GM19035 (cell line): Measurements from ENCODE around the gene DISC1.
"Not testable (repeated sequence)": the region's sequence is repeated elsewhere in the genome, so short reads cannot be mapped to it uniquely, and the experiment has no call there.

Experiments used
- ATAC-seq: cut with Tn5 transposase; IDR thresholded peaks from one replicate; pipeline ENCODE4 v1.9.1; 2021; ENCODE audit not compliant: unreplicated experiment

The DISC1 gene

DNA sequence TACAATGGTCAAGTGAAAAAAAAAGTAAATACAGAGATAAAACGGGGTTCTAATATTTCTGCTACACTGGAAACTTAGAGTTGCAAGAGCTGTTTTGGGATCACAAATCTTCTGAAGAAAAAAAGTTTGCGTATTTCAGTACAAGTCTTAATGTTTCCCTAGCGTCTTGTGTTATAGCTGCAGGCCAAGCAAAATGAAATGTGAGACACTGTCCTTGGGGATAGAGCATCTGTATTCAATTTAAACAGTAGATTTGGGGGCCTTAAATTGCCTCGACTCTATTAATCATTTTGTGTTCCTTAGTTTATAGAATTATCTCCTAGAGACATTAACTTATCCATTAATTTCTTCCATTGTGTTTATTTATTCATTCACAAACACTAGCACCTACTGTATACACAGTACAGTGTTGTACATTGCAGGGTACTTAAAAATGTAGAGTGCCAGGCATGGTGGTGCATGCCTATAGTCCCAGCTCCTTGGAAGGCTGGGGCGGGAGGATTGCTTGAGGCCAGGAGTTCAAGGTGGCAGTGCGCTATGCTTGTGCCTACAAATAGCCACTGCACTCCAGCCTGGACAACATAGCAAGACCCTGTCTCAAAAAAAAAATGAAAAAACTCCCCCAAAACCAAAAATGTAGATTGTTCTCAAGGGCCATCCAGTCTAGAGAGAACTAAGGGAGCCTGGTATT, 7.9 kb downstream of the DISC1 start:
- ATAC-seq = no peak

DNA sequence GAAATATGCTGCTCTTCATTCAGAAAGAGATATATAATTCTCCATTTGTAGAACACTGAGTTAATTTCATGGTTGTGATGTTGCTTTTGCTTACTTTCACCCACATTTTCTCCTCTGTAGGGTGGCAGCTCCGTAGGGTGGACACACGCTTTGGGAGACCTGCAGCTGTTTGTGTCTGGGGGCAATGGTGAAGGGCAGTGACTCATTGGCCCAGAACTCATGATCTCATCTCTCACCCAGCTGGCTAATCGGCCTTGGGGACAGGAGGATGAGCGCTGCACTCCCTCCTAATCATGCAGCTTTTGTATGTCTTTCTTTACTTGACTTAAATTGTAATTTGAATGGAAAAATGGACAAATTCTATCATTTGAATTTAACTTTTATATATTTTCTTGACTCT, 9.6 kb downstream of the DISC1 start:
- ATAC-seq = no peak

DNA sequence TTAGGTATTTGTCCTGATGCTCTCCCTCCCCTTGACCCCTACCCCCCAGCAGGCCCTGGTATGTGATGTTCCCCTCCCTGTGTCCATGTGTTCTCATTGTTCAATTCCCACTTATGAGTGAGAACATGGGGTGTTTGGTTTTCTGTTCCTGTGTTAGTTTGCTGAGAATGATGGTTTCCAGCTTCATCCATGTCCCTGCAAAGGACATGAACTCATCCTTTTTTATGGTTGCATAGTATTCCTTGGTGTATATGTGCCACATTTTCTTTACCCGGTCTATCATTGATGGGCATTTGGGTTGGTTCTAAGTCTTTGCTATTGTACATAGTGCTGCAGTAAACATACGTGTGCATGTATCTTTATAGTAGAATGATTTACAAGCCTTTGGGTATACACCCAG, 10.3 kb downstream of the DISC1 start:
- ATAC-seq = not testable (repeated sequence)

- no peak for ATAC-seq
Observed at GRCh38 chr1:231638647-231639046, 12.1 kb downstream of the DISC1 start.

DNA sequence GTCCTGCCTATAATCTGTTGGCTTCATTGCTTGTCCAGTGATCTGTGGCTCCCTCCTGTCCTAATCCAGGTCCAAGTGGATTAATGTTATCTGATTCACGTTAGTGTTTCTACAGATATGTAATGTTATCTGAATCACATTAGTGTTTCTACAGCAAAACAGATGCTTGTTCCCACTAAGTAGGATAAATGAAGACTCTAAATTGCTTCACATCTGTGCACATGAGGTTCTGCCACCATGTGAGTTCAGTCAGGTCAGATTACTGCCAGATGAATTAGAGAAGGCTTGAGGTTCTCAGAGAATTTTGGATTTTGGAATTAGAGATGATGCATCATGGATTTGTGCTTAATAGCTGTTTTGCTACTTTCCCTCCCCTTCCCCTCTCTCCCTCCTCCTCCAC, 13.2 kb downstream of the DISC1 start:
- no peak for ATAC-seq

GRCh38 chr1:231641444-231641843, 14.9 kb downstream of the DISC1 start:
- not testable (repeated sequence) for ATAC-seq

DNA sequence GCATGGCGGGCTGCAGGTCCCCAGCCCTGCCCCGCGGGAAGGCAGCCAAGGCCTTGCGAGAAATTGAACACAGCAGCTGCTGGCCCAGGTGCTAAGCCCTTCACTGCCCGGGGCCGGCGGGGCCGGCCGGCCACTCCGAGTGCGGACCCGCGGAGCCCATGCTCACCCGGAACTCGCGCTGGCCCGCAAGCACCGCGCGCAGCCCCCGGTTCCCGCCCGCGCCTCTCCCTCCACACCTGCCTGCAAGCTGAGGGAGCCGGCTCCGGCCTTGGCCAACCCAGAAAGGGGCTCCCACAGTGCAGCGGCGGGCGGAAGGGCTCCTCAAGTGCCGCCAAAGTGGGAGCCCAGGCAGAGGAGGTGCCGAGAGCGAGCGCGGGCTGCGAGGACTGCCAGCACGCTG, 15.5 kb downstream of the DISC1 start:
- ATAC-seq = not testable (repeated sequence)

DNA sequence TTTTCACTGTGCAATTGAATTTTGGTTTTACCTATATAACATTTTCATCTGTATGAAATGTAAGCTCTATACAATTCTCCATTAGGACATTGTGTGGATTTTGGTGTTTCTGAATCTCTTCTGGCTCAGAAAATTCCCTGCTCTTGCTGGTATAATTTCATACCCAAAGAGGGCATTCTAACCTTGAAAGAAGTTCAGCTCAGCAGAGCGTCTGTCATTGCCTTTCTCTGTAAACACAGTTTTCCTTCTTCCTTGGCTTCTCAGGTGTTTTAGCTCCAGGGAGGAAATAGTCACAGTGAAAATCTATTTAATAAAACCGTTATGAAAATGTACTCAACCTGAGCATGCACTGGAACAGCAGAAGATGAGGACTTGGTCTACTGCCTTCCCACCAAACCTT, 16.0 kb downstream of the DISC1 start:
- no peak for ATAC-seq

DNA sequence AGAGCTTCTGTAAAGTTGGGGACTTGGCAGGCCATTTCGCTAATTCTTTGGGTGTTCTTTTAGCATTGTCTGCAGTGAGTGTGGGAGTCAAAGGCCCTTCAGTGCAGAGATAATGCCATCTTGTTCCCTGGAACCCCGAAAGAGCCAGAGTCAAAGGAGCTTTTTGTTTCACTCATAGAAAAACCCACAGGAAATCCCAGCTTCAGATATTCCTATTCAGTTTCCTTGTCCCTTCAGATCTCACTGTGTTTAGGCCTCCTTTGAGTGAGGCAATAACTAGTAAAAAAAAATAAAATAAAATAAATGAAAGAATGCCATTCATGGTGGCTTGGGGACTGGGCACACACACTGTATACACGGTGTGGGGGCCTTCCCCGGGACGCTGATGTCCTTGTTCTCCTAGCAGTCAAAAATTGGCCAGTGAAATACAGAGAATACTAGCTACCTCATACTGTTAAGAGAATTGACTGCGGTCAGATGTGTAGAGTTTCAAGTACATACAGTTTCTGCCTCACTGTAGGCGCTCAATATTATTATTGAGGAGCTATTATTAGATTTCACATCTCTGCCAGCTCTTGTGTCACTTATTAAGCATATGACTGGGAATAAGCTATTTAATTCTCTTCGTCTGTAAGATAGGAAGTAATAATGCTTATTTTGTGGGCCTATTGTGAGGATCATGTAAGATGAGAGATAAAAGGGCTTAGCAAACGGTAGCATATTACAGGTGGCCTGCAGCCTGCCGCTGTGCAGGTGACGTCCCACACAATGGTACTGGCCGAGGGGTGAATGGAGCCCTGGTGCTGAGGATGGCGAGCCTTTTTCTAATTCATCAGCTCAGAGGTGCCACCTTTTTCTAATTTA, 16.7 kb downstream of the DISC1 start:
- no peak for ATAC-seq

GRCh38 chr1:231643935-231644237, 17.3 kb downstream of the DISC1 start:
- no peak for ATAC-seq

DNA sequence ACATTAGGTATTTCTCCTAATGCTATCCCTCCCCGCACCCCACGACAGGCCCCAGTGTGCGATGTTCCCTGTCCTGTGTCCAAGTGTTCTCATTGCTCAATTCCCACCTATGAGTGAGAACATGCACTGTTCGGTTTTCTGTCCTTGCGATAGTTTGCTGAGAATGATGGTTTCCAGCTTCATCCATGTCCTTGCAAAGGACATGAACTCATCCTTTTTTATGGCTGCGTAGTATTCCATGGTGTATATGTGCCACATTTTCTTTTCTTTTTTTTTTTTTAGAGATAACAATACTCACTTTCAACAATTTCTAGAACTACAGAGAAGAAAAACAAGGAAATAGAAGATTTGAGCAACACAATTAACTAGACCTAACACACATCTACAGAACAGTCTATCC, 19.0 kb downstream of the DISC1 start:
- ATAC-seq = not testable (repeated sequence)

DNA sequence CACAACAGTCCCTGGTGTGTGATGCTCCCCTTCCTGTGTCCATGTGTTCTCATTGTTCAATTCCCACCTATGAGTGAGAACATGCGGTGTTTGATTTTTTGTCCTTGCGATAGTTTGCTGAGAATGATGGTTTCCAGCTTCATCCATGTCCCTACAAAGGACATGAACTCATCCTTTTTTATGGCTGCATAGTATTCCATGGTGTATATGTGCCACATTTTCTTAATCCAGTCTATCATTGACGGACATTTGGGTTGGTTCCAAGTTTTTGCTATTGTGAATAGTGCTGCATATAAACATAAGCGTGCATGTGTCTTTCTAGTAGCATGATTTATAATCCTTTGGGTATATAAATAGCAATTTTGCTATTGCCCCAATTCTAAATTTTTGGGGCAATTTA, 19.6 kb downstream of the DISC1 start:
- not testable (repeated sequence) for ATAC-seq

GRCh38 chr1:231651621-231652260, 25.2 kb downstream of the DISC1 start:
- ATAC-seq = not testable (repeated sequence)

- ATAC-seq = no peak
Observed at GRCh38 chr1:231653632-231654031, 27.0 kb downstream of the DISC1 start.

DNA sequence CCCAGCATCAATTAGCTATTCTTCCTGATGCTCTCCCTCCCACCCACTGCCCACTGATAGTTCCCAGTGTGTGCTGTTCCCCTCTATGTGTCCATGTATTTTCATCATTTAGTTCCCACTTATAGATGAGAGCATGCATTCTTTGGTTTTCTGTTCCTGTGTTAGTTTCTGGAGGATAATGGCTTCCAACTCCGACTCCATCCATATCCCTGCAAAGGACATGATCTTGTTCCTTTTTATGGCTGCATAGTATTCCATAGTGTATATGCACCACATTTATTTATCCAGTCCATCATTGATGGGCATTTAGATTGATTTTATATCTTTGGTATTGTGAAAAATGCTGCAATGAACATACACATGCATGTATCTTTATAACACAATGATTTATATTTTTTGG, 30.2 kb downstream of the DISC1 start:
- ATAC-seq = no peak

DNA sequence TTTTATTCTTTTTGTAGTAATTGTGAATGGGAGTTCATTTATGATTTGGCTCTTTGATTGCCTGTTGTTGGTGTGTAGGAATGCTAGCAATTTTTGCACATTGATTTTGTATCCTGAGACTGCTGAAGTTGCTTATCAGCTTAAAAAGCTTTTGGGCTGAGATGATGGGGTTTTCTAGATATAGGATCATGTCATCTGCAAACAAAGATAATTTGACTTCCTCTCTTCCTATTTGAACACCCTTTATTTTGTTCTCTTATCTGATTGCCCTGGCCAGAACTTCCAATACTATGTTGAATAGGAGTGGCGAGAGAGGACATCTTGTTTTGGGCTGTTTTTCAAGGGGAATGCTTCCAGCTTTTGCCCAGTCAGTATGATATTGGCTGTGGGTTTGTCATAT, 31.6 kb downstream of the DISC1 start:
- ATAC-seq = not testable (repeated sequence)

DNA sequence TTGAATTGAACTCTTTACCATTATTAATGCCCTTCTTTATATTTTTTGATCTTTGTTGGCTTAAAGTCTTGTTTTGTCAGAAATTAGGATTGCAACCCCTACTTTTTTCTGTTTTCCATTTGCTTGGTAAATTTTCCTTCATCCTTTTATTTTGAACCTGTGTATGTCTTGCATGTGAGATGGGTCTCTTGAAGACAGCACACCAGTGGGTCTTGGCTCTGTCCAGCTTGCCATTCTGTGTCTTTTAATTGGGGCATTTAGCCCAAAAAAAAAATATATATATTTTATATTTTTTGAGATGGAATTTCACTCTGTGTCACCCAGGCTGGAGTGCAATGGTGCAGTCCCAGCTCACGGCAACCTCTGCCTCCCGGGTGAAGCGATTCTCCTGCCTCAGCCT, 33.6 kb downstream of the DISC1 start:
- ATAC-seq = no peak

DNA sequence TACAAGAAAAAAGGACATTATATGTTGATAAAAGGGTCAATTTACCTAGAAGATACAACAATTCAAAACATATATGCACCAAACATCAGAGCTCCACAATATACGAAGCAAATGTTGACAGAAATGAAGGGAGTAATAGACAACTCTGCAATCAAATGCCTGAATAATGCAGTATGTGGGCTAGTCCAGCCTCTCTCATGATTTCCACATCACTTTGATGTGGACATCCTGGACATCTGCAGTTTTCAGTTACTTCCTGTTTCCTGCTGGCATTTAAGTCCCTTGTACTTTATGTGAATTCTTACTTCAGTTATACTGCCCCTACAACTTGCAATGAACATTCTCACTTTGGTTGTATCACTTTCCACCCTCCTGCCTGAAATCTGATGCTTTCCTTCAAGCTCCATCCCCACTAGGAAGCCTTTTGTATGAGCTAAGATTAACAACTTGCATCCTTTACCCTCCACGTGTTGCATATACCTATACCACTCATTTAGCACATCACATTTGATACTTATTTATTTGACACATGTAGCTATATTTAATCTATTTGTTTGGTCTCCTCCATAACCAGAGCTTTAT, 36.7 kb downstream of the DISC1 start:
- ATAC-seq = no peak

DNA sequence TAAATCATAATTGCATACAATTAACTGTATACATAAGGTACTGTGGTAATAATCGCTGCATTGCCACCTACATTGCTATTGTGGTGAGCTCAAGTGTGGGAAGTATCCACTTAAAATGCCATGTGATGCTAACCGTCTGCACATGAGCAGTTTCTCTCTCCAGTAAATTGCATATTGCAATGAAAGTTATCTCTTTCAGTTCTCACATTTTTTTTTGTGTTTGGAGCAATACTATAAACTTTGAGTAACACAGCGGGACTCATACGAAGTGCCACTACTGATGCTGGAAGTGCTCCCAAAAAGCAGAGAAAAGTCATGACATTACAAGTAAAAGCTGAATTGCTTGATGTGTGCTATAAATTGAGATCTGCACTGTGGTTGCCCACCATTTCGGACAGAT, 38.5 kb downstream of the DISC1 start:
- ATAC-seq = no peak

GRCh38 chr1:231665726-231666125, 39.1 kb downstream of the DISC1 start:
- no peak for ATAC-seq

GRCh38 chr1:231666220-231666936, 39.8 kb downstream of the DISC1 start:
- no peak for ATAC-seq
